ENCODE results near the gene ZC2HC1B. TPM values are rescaled to one million over a fixed set of nuclear protein-coding genes. Genes with fewer than 3 reads are reported as not detected.
A peak's percentile ranks its signal among the peaks of the same experiment; 100 is the strongest.

Gene ZC2HC1B
- total and polyA plus RNA-seq, 2 experiments from 2014 or later = not detected

DNA sequence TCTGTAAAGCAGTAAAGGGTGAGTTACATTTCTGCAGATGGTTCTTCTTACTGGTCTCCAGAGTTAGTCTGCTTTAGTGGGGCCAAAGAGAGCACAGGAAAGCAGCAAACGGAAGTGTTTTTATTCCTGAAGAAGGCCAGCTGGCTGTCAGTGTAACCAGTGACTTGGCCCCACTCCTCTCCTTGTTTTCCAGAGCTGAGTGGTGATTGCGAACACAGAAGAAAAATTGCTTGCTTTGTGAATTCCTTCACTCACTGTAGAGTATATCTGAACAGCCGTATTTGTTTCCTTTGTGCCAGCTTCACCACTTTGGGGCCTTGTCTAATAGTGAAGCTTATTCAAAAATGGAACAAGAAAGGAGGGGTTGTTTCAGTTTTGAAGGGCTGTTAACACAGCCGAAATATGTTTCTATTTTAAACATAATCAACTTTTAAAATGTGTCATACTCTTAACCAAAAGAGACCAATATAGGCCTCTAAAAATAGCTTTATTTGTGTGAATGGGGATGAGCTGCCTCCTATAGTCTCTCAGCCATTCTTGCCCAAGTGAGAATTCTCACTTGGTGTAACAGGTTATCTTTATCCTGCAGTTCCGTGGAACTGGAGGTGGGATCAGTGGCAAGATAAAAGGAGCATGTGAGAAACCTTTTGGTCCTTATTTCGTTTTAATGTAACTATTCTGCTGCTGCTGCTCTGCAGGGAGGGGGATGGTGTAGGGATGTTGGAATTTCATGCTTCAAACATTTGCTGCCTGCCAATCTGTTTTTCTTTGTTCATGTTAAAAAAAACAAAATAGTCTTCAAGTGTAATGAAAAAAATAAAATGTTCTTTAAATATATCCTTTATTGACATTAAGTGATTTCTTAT, 37.8 kb downstream of the ZC2HC1B start:
- Histone ChIP-seq H4K20me1 (ENCODE audit: insufficient read depth, poor library complexity, severe bottlenecking) (no peaks in the 10 kb centered on the region), H3K27ac (peak overlapping the region; percentile 65), H3K4me1 (ENCODE audit: insufficient read depth) (peaks cover 5% of the 10 kb centered on the region), H3K27me3 (no peaks in the 10 kb centered on the region), H2AFZ (peak overlapping the region; percentile 27), H3K36me3 (replicated peaks; ENCODE audit: insufficient read depth, low read depth) (no peaks in the 10 kb centered on the region), H3K4me3 (no peak overlapping the region), H3K4me2 (peak overlapping the region; percentile 23), H3K79me2 (no peaks in the 10 kb centered on the region), H3K9me2 (replicated peaks; ENCODE audit: insufficient read depth) (no peaks in the 10 kb centered on the region), H3K9me3 (ENCODE audit: low read depth) (no peaks in the 10 kb centered on the region)
- 36% methylated on average over 6 of the region's 6 CpGs for WGBS (ENCODE audit: low lambda C conversion rate, missing lambda C conversion rate)
- TF ChIP-seq EZH2phosphoT487 (IDR thresholded peaks at IDR 0.05; ENCODE audit: low read depth, severe bottlenecking, unreplicated experiment) (no peak), EZH2 (IDR thresholded peaks at IDR 0.05; ENCODE audit: borderline replicate concordance) (no peak)
- TF ChIP-seq, protein P1, sequence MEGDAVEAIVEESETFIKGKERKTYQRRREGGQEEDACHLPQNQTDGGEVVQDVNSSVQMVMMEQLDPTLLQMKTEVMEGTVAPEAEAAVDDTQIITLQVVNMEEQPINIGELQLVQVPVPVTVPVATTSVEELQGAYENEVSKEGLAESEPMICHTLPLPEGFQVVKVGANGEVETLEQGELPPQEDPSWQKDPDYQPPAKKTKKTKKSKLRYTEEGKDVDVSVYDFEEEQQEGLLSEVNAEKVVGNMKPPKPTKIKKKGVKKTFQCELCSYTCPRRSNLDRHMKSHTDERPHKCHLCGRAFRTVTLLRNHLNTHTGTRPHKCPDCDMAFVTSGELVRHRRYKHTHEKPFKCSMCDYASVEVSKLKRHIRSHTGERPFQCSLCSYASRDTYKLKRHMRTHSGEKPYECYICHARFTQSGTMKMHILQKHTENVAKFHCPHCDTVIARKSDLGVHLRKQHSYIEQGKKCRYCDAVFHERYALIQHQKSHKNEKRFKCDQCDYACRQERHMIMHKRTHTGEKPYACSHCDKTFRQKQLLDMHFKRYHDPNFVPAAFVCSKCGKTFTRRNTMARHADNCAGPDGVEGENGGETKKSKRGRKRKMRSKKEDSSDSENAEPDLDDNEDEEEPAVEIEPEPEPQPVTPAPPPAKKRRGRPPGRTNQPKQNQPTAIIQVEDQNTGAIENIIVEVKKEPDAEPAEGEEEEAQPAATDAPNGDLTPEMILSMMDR (IDR thresholded peaks at IDR 0.05; ENCODE audit: poor library complexity) = no peak
- peak; percentile 34 for DNase-seq (ENCODE audit: low spot score)

DNA sequence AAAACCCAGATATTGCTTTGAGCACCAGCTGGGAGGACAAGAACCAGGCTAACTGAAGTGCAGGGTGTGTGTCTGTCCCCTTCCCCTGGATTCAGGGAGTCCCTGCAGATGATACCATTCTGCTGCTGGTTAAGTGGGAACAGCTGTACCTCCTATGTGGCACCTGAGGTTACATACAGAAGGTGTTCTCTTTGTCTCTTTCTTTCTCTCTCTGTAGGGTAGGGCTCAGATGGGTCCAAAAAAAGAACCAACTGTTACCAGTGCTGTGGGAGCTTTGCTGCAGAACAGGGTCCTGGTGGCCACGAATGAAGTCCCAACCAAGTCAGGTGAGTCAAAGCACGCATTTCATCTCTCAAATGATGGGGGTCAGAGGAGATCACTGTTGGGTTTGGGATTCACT, 38.6 kb downstream of the ZC2HC1B start:
- Histone ChIP-seq H3K9me3 (ENCODE audit: low read depth) (no peaks in the 10 kb centered on the region), H2AFZ (no peak overlapping the region), H4K20me1 (ENCODE audit: insufficient read depth, poor library complexity, severe bottlenecking) (no peaks in the 10 kb centered on the region), H3K27ac (peak overlapping the region; percentile 65), H3K36me3 (replicated peaks; ENCODE audit: insufficient read depth, low read depth) (no peaks in the 10 kb centered on the region), H3K27me3 (no peaks in the 10 kb centered on the region), H3K79me2 (no peaks in the 10 kb centered on the region), H3K4me2 (peak overlapping the region; percentile 23), H3K9me2 (replicated peaks; ENCODE audit: insufficient read depth) (no peaks in the 10 kb centered on the region), H3K4me1 (ENCODE audit: insufficient read depth) (peaks cover 5% of the 10 kb centered on the region), H3K4me3 (no peak overlapping the region)
- WGBS (ENCODE audit: low lambda C conversion rate, missing lambda C conversion rate) = 96% methylated on average over 2 of the region's 2 CpGs
- TF ChIP-seq, protein P1 (IDR thresholded peaks at IDR 0.05; ENCODE audit: poor library complexity) = no peak
- TF ChIP-seq EZH2phosphoT487 (IDR thresholded peaks at IDR 0.05; ENCODE audit: low read depth, severe bottlenecking, unreplicated experiment) (no peak), EZH2 (IDR thresholded peaks at IDR 0.05; ENCODE audit: borderline replicate concordance) (no peak)
- no peak for DNase-seq (ENCODE audit: low spot score)

GRCh38 chr6:143911028-143911427, 46.8 kb downstream of the ZC2HC1B start:
- no peaks in the 10 kb centered on the region for H3K9me3 ChIP-seq (ENCODE audit: low read depth)
- no peak overlapping the region for H3K4me3 ChIP-seq
- TF ChIP-seq EZH2phosphoT487 (IDR thresholded peaks at IDR 0.05; ENCODE audit: low read depth, severe bottlenecking, unreplicated experiment) (no peak), EZH2 (IDR thresholded peaks at IDR 0.05; ENCODE audit: borderline replicate concordance) (no peak)
- TF ChIP-seq, protein P1 (IDR thresholded peaks at IDR 0.05; ENCODE audit: poor library complexity) = no peak
- H3K9me2 ChIP-seq (replicated peaks; ENCODE audit: insufficient read depth) = no peaks in the 10 kb centered on the region
- no peak for DNase-seq (ENCODE audit: low spot score)
- WGBS (ENCODE audit: low lambda C conversion rate, missing lambda C conversion rate) = 95% methylated on average over 1 of the region's 1 CpG
- no peaks in the 10 kb centered on the region for H3K27me3 ChIP-seq
- H3K4me2 ChIP-seq = no peak overlapping the region
- no peaks in the 10 kb centered on the region for H4K20me1 ChIP-seq (ENCODE audit: insufficient read depth, poor library complexity, severe bottlenecking)
- no peaks in the 10 kb centered on the region for H3K4me1 ChIP-seq (ENCODE audit: insufficient read depth)
- no peaks in the 10 kb centered on the region for H3K36me3 ChIP-seq (replicated peaks; ENCODE audit: insufficient read depth, low read depth)
- H3K27ac ChIP-seq = no peak overlapping the region
- H2AFZ ChIP-seq = no peak overlapping the region
- H3K79me2 ChIP-seq = no peaks in the 10 kb centered on the region
